Colon (tissue), 2 donors: ENCODE data around the gene ZNF205.

Experiments
- FAIRE-seq: peaks from 2 replicates; lab custom pipeline; 2012; peaks lifted over from hg19 to GRCh38; lab: Jason Lieb, UNC
- donor health status: control.
- donor health status: control.

ZNF205 gene

DNA sequence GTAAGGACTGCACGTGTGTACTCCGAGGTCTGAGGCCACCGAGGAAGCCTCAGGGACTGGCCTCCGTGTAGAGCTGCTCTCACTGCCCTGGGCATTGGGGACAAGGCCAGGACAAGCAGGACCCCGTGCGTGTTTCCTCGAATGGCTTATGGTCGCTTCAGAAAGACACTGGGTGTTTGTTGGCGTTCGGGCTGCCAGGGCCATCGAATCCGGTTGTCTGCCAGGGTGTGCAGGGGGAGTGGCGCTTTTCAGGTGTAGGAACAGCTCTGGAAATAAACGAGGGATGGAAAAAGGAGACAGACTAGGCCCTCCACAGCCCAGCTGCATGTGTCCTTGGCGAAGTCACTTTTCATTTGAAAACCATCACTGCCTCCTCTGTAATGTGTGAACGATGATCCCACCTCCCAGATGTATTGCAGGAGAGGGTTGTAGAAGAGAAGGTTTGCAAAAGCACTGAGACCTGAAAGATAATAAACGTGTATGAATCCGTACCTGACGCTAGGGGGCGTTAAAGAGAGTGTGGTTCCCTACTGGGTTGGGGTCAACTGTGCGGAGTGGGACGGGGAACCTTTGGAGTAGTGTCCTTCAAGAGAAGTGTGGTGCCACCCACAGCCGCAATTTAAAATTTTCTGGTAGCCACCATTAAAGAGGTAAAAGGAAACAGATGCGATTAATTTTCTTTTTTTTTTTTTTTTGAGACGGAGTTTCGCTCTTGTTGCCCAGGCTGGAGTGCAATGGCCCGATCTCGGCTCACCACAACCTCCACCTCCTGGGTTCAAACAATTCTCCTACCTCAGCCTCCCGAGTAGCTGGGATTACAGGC, 11.2 kb upstream of the ZNF205 start:
- no peak for FAIRE-seq

- FAIRE-seq = no peak
These were observed 10.4 kb upstream of the ZNF205 start for GRCh38 chr16:3101841-3102470.

GRCh38 chr16:3106205-3106928, 6.0 kb upstream of the ZNF205 start:
- FAIRE-seq = no peak

GRCh38 chr16:3112881-3113574, 642 bp downstream of the ZNF205 start:
- no peak for FAIRE-seq

DNA sequence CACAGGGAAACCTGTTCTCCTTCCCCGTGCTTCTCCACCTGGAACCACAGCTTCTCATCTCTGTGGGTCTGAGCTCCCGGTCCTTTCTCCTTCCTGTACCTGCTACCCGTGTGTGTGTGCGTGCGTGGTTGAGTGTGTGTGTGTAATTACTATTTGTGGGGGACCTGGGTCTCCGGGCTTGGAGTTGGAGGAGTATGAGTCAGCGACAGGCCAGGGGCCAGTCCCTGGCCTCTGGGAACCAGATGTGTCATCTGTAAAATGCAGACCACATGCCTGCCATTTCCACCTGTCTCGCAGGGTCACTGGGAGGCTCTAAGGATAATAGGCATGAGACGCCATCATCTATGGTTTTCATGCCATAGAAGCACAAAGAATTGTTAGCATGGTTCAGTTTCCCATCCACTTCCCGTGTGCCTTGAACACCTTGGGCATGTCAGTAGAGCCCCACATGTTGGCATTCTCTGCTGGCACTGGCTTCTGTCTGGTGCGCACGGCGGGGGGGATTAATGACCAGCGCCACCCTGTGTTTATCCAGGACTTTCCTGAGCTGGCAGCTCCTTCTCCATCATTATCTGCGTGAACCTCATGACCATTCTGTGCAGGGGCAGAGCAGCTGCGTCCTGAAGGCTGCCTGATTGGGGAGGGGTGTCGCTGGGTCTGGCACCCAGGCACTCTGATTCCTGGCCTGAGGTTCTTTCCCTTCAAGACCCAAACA, 1.5 kb downstream of the ZNF205 start:
- no peak for FAIRE-seq

GRCh38 chr16:3115003-3115402, 2.6 kb downstream of the ZNF205 start:
- FAIRE-seq = no peak

- FAIRE-seq = no peak
These were observed 3.2 kb downstream of the ZNF205 start for GRCh38 chr16:3115561-3115960.

- FAIRE-seq = no peak
These were observed 5.9 kb downstream of the ZNF205 start for GRCh38 chr16:3118204-3118790.

DNA sequence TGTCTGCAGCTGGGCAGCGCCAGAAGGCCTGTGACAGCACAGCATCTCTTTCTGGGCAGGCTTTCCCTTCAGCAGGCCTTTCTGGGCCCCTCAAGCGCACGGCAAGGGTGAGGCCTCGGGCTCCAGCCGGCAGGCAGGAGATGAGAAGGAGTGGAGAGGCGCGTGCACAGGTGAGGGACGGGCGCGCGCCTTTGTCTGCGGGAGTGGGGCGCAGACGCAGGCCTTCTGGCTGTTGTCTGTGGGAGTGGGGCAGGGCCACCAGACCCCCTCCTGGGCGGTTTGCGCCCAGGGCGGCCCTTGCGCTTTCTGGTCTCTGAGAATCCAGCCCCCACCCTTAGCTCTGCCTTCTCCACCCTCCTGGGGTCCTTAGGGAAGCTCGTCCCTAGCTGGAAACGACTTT, 6.5 kb downstream of the ZNF205 start:
- FAIRE-seq = no peak

GRCh38 chr16:3119286-3119685, 6.9 kb downstream of the ZNF205 start:
- no peak for FAIRE-seq

DNA sequence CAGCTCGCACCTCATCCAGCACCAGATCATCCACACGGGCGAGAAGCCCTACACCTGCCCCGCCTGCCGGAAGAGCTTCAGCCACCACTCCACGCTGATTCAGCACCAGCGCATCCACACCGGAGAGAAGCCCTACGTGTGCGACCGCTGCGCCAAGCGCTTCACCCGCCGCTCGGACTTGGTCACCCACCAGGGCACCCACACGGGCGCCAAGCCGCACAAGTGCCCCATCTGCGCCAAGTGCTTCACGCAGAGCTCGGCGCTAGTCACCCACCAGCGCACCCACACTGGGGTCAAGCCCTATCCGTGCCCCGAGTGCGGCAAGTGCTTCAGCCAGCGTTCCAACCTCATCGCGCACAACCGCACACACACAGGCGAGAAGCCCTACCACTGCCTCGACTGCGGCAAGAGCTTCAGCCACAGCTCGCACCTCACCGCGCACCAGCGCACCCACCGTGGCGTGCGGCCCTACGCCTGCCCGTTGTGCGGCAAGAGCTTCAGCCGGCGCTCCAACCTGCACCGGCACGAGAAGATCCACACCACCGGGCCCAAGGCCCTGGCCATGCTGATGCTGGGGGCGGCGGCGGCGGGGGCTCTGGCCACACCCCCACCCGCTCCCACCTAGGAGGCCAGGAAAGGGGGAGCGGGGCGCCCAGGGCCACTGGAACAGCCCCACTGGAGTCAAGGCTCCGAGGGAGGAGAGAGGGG, 7.5 kb downstream of the ZNF205 start:
- no peak for FAIRE-seq

- no peak for FAIRE-seq
These were observed 8.0 kb downstream of the ZNF205 start for GRCh38 chr16:3120435-3120834.

DNA sequence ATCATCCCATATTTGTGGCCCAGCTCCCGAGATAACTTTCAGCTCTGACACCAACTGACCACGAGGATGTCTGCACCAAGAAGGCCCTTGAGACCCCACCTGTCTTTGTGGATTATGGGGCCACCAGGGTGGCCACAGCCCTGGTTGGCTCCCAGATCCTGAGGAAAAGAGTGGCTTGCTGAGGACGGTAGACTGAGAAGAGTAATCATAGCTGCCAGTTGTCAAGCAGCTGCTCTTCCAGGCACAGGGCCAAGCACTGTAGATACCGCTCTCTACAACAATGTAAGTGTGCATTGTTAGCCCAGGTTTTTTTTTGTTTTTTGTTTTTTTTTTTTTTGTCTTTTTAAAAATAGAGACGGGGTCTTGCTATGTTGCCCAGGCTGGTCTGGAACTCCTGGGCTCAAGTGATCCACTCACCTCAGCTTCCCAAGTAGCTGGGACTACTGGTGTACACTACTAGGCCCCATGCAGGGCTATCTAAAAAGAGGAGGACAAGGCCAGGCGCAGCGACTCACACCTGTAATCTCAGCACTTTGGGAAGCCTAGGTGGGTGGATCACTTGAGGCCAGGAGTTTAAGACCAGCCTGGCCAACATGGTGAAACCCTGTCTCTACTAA, 9.6 kb downstream of the ZNF205 start:
- FAIRE-seq = no peak

DNA sequence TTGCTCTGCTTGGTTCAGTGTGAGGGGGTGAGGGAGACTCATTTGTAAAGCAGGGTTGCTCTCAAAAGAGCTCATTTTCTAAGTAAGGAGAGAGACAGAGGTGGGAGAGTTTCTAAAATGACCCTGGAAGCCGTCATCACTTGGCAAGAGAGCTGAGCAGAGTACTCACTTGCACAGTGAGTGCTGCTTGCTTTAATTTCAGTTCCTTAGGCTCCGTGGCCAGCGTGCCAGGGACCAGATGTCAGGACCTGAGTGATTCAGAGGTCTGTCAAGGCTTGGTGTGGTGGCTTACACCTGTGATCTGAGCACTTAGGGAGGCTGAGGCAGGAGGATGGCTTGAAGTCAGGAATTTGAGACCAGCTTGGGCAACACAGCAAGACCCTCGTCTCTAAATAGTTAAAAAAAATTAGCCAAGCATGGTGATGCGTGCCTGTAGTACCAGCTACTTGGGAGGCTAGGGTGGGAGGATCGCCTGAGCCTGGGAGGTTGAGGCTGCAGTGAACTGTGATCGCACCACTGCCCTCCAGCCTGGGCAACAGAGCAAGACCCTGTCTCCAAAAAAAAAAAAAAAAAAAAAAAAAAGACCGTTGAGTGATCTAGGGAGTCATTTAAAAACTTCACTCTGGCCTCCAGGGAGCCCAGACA, 10.7 kb downstream of the ZNF205 start:
- no peak for FAIRE-seq

DNA sequence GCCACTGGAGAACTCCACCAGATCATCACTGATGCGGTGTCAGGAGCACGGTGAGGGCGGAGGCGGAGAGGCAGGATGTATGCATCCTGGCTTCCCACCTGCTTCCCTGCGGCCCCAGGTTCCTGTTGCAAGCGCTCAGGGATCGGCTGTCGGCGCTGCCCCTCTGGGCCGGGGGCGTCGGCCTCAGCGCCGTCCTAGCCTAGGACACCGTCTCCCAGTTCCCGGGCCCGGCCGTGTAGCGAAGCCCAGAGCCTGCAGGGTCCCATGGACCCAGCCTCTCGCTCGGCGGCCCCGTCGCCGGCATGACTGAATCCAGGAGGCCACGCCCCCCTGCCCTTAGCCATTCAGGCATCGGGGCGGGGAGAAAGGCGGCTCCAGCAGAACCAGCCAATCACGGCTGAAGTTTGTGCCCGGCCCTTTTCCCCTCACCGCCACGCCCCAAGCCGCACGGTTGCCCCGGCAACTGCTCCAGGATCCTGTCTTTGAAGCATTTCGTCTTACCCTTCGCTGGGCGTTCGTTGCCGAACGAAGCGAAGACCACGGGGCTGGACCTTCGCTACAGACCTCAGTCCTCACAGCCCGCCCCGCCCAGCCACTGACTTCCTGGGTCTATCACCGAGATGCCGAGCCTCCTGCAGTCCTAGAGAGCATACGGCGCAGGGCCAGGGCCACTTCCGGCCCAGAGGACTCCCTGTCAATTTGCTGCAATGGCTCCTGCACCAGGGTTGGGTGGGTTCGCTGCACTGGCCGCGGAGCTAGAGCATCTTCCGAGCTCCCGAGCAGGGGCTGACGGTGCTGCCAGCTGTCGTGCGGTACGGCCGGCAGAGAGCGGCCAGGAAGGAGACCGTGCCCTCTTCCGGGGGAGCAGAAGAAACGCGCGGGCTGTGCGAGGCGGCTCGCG, 11.8 kb downstream of the ZNF205 start:
- no peak for FAIRE-seq

GRCh38 chr16:3127745-3128144, 15.4 kb downstream of the ZNF205 start:
- FAIRE-seq = no peak

GRCh38 chr16:3129137-3130131, 17.0 kb downstream of the ZNF205 start:
- no peak for FAIRE-seq
